Breast epithelium (tissue), 3 donors: ENCODE results near the gene AK9.

Experiments used
- POLR2AphosphoS5 ChIP-seq, 3 donors: sonication (generic); formaldehyde crosslinking; IDR thresholded peaks; one replicate each; pipeline ENCODE4 v1.6.1; 2017; ENCODE audit warnings: antibody characterized with exemption in 3 of 3
- TF ChIP-seq, protein P1 (sequence below), 3 donors: fragments of 450-650 bp; IDR thresholded peaks; one replicate each; pipeline ENCODE4 v1.5.1; 2016 to 2017; ENCODE audit warnings: antibody characterized with exemption in 3 of 3, mild to moderate bottlenecking in 3 of 3, moderate library complexity in 3 of 3

GRCh38 chr6:109715616-109716015, 24.6 kb upstream of the AK9 start:
- TF ChIP-seq, protein P1, sequence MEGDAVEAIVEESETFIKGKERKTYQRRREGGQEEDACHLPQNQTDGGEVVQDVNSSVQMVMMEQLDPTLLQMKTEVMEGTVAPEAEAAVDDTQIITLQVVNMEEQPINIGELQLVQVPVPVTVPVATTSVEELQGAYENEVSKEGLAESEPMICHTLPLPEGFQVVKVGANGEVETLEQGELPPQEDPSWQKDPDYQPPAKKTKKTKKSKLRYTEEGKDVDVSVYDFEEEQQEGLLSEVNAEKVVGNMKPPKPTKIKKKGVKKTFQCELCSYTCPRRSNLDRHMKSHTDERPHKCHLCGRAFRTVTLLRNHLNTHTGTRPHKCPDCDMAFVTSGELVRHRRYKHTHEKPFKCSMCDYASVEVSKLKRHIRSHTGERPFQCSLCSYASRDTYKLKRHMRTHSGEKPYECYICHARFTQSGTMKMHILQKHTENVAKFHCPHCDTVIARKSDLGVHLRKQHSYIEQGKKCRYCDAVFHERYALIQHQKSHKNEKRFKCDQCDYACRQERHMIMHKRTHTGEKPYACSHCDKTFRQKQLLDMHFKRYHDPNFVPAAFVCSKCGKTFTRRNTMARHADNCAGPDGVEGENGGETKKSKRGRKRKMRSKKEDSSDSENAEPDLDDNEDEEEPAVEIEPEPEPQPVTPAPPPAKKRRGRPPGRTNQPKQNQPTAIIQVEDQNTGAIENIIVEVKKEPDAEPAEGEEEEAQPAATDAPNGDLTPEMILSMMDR (IDR thresholded peaks at IDR 0.05) = no peak
- no peak for TF ChIP-seq POLR2AphosphoS5 (IDR thresholded peaks at IDR 0.05)
